Bronchial epithelial cell (primary cell): Measurements from ENCODE around the gene OAS2. TPM values are rescaled to one million over a fixed set of nuclear protein-coding genes. Genes with fewer than 3 reads are reported as not detected.
"Not testable (repeated sequence)": the region's sequence is repeated elsewhere in the genome, so short reads cannot be mapped to it uniquely, and the experiment has no call there.

Experiments used
- DNase-seq: peaks from one replicate; pipeline ENCODE4 v3.0.0-alpha.2; 2010; ENCODE audit warnings: low read depth
- FAIRE-seq: peaks from 2 replicates; lab custom pipeline; 2011; peaks lifted over from hg19 to GRCh38; lab: Jason Lieb, UNC
- H3K27me3 ChIP-seq: 2 replicates; pipeline ENCODE4 v1.5.1; 2011; ENCODE audit warnings: low read length; ENCODE audit not compliant: control insufficient read depth, insufficient read depth
- H3K36me3 ChIP-seq: 2 replicates; pipeline ENCODE4 v1.5.1; 2011; ENCODE audit warnings: low read length; ENCODE audit not compliant: control insufficient read depth, insufficient read depth
- H3K4me3 ChIP-seq: 2 replicates; pipeline ENCODE4 v1.5.1; 2011; ENCODE audit warnings: mild to moderate bottlenecking, low read depth, low read length, control low read depth
- CTCF ChIP-seq: IDR thresholded peaks from 2 replicates; pipeline ENCODE4 v1.5.1; 2011; ENCODE audit warnings: mild to moderate bottlenecking, moderate library complexity, low read length, control low read depth, inconsistent platforms; ENCODE audit not compliant: insufficient read depth, severe bottlenecking
- total RNA-seq: library from RNA; depleted of rRNA; stranded (reverse); fragments of >200 nt; gene quantifications from 2 replicates; pipeline ENCODE4 v1.2.1, GENCODE V29; 2014

OAS2 gene
- total RNA-seq, 1 donor from 2014 or later, result 0.79 TPM

- Histone ChIP-seq H3K36me3 (no peaks in the 10 kb centered on the region), H3K4me3 (no peak overlapping the region), H3K27me3 (no peaks in the 10 kb centered on the region)
- DNase-seq (no peak), FAIRE-seq (no peak)
- no peak for TF ChIP-seq CTCF
Measured at GRCh38 chr12:112988224-112988623, 9.9 kb downstream of the OAS2 start.

- DNase-seq, H3K27me3 ChIP-seq, H3K4me3 ChIP-seq, FAIRE-seq, H3K36me3 ChIP-seq: not testable (repeated sequence)
Measured at GRCh38 chr12:112988823-112989385, 10.6 kb downstream of the OAS2 start.

GRCh38 chr12:112989806-112990205 lies 11.5 kb downstream of the OAS2 start:
- Histone ChIP-seq H3K4me3 (no peak overlapping the region), H3K27me3 (no peaks in the 10 kb centered on the region), H3K36me3 (no peaks in the 10 kb centered on the region)
- no peak for TF ChIP-seq CTCF
- no peak for DNase-seq
- no peak for FAIRE-seq

- no peaks in the 10 kb centered on the region for H3K27me3 ChIP-seq
- no peak overlapping the region for H3K4me3 ChIP-seq
- peak; percentile 62 for DNase-seq
- TF ChIP-seq CTCF, result peak; percentile 84
- H3K36me3 ChIP-seq, result no peaks in the 10 kb centered on the region
- FAIRE-seq, result no peak
Measured at GRCh38 chr12:112992541-112993398, 14.5 kb downstream of the OAS2 start.

- no peaks in the 10 kb centered on the region for H3K27me3 ChIP-seq
- no peak overlapping the region for H3K4me3 ChIP-seq
- H3K36me3 ChIP-seq, result no peaks in the 10 kb centered on the region
- TF ChIP-seq CTCF, result no peak
- DNase-seq (no peak), FAIRE-seq (no peak)
Measured at GRCh38 chr12:112995008-112995407, 16.7 kb downstream of the OAS2 start.

- no peak for TF ChIP-seq CTCF
- FAIRE-seq (no peak), DNase-seq (no peak)
- H3K4me3 ChIP-seq, result no peak overlapping the region
- H3K27me3 ChIP-seq, result no peaks in the 10 kb centered on the region
- H3K36me3 ChIP-seq, result no peaks in the 10 kb centered on the region
Measured at GRCh38 chr12:112996501-112996900, 18.2 kb downstream of the OAS2 start.
